ENCODE measurements around the gene ZFP36. TPM values are rescaled to one million over a fixed set of nuclear protein-coding genes. Genes with fewer than 3 reads are reported as not detected.

The ZFP36 gene
- total RNA-seq, 1 experiment from 2014 or later, result 2.4 TPM

DNA sequence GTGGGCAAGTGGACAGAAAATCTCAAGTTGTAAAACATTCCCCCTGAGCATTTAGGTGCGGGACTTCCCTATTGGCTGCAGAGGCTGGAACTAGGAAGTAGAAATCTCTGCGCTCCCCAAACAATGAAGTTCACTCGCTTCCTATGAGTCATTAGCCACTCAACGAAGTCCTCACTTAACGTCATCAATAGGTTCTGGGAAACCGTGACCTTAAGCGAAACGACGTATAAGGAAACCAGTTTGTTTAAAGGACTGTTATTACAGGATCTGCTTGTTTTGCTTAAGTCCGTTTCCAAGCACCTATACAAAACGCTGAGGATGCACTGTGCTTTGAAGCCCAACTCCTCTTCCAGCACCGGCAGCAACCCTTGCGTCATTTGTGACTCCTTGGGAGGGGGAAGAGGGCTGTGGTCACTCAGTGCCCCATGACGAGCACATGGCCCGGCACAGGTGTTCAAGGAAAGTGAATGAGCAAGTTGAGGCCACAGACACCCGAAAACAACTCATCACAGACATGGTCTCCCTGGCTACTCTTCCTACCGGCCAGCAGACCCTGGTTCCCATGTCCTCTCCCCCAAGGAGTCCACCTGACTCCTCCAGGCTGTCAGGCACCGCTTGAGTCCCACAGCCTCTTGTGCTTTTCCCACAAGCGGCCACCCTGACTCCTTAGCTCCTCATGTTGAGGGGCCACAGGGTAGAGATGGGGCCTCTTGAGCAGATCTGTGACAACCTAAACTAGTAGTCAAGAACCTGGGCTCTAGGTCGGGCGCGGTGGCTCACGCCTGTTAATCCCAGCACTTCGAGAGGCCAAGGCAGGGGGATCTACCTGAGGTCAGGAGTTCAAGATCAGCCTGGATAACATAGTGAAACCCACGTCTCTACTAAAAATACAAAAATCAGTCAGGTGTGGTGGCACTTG, 24.3 kb downstream of the ZFP36 start:
- peaks cover 7% of the 10 kb centered on the region; the same call in 1 of the 2 replicates for H3K4me1 ChIP-seq
- peaks cover 39% of the 10 kb centered on the region for H3K36me3 ChIP-seq
- no peaks in the 10 kb centered on the region for H3K9me3 ChIP-seq (replicated peaks)
- no peak overlapping the region for H3K4me3 ChIP-seq
- H3K27me3 ChIP-seq, result no peaks in the 10 kb centered on the region
- peak overlapping the region; percentile 3; the same call in 1 of the 2 replicates for H3K27ac ChIP-seq
- peak; percentile 30 to 51 for DNase-seq

GRCh38 chr19:39432677-39433025, 26.0 kb downstream of the ZFP36 start:
- Histone ChIP-seq H3K36me3 (peaks cover 39% of the 10 kb centered on the region), H3K9me3 (replicated peaks) (no peaks in the 10 kb centered on the region), H3K4me1 (peaks cover 7% of the 10 kb centered on the region; the same call in 1 of the 2 replicates), H3K27me3 (no peaks in the 10 kb centered on the region), H3K27ac (no peak overlapping the region), H3K4me3 (no peak overlapping the region)
- DNase-seq, result no peak

GRCh38 chr19:39433480-39434079, 26.9 kb downstream of the ZFP36 start:
- H3K36me3 ChIP-seq, result peaks cover 39% of the 10 kb centered on the region
- no peaks in the 10 kb centered on the region for H3K9me3 ChIP-seq (replicated peaks)
- H3K4me1 ChIP-seq, result peaks cover 4% of the 10 kb centered on the region; the same call in 1 of the 2 replicates
- H3K27ac ChIP-seq, result no peak overlapping the region
- no peak for DNase-seq
- no peak overlapping the region for H3K4me3 ChIP-seq
- no peaks in the 10 kb centered on the region for H3K27me3 ChIP-seq

DNA sequence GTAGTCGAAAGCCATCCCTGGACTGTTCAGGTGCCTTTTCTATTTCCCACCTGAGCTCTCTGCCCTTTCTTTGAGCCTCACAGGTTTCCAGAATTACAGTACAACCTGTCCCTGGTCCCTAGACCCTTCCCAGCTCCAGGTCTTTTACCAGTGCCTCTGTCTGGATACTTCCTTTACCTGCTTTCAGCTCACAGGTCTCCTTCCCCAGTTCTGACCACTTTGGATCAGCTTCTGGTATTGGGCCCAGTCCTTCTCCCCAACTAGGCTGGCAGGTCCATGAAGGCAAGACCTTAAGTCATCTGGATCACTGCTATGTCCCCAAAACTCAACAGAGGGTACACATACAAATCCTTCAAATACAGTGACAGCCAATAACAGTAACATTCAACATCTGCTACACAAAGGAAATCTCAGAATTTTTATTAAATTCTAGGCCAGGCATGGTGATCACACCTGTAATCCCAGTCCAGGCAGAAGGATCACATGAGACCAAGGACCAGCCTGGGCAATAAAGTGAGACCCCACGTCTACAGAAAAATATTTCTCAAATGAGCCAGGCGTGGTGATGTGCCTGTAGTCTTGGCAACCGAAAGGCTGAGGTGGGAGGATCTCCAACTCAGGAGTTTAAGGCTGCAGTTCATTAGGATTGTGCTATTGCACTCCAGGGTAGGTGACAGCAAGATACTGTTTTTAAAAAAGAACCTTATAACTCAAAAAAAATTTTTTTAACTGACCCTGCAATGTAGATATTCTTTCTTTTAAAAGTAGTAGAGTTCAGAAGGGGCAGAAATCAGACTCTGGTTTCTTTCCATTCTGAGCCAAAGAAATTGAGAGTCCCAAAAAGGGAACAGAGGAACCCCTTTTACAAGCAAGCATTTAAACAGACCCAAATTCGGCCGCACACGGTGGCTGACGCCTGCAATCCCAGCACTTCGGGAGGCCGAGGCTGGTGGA, 27.8 kb downstream of the ZFP36 start:
- Histone ChIP-seq H3K27ac (no peak overlapping the region; the same call in 1 of the 2 replicates), H3K27me3 (no peaks in the 10 kb centered on the region), H3K4me3 (peak overlapping the region; percentile 85), H3K4me1 (no peaks in the 10 kb centered on the region), H3K9me3 (replicated peaks) (no peaks in the 10 kb centered on the region), H3K36me3 (peaks cover 39% of the 10 kb centered on the region)
- DNase-seq, result no peak

GRCh38 chr19:39435499-39436349, 29.1 kb downstream of the ZFP36 start, which contains the start of gene RPS16:
Gene RPS16, minus strand, starts transcription at chr19:39435949. Its CDS starts 54 bp downstream, at chr19:39435895.
- Histone ChIP-seq H3K4me3 (peak within 1 kb of the TSS; percentile 85), H3K36me3 (peaks cover 39% of the 10 kb centered on the region), H3K27me3 (no peaks in the 10 kb centered on the region), H3K4me1 (no peaks in the 10 kb centered on the region), H3K9me3 (replicated peaks) (no peaks in the 10 kb centered on the region), H3K27ac (peak within 1 kb of the TSS; percentile 85)
- peak; percentile 100 for DNase-seq

DNA sequence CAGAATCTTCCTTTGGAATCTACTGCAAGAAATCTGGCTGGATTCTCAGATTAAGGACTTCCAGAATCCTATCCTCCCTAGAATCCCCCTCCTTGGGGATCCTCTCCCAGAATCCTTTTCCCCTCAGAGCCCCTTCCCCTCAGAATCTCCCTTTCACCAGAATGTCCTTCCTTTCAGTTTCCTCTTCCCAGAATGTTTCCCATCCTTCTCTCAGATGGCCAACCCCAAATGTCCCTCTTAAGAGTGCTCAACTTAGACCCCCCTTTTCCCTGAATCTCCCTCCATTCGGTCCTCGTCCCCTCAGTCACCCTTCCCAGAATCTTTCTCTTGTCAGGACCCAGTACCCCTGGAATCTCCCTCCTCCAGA, 29.7 kb downstream of the ZFP36 start:
- no peaks in the 10 kb centered on the region for H3K27me3 ChIP-seq
- no peak for DNase-seq
- H3K36me3 ChIP-seq, result peaks cover 39% of the 10 kb centered on the region
- peak overlapping the region; percentile 85; the same call in 1 of the 2 replicates for H3K27ac ChIP-seq
- H3K9me3 ChIP-seq (replicated peaks), result no peaks in the 10 kb centered on the region
- H3K4me3 ChIP-seq, result peak overlapping the region; percentile 85
- H3K4me1 ChIP-seq, result no peaks in the 10 kb centered on the region

- DNase-seq, result no peak
- H3K4me3 ChIP-seq, result no peak overlapping the region
Measured at GRCh38 chr19:39438270-39438934, 31.8 kb downstream of the ZFP36 start.

GRCh38 chr19:39444598-39445195, 38.0 kb downstream of the ZFP36 start:
- H3K27ac ChIP-seq, result peak overlapping the region; percentile 65
- no peaks in the 10 kb centered on the region; the same call in 1 of the 2 replicates for H3K36me3 ChIP-seq
- no peaks in the 10 kb centered on the region for H3K9me3 ChIP-seq (replicated peaks)
- no peaks in the 10 kb centered on the region for H3K27me3 ChIP-seq
- peaks cover 6% of the 10 kb centered on the region for H3K4me1 ChIP-seq
- no peak for DNase-seq
- H3K4me3 ChIP-seq, result peak overlapping the region; percentile 81

More at GRCh38 chr19:39438270-39438934, 31.8 kb downstream of the ZFP36 start:
- Histone ChIP-seq H3K9me3 (replicated peaks) (no peaks in the 10 kb centered on the region), H3K36me3 (peaks cover 21% of the 10 kb centered on the region), H3K27me3 (no peaks in the 10 kb centered on the region), H3K4me1 (no peaks in the 10 kb centered on the region), H3K27ac (no peak overlapping the region)

DNA sequence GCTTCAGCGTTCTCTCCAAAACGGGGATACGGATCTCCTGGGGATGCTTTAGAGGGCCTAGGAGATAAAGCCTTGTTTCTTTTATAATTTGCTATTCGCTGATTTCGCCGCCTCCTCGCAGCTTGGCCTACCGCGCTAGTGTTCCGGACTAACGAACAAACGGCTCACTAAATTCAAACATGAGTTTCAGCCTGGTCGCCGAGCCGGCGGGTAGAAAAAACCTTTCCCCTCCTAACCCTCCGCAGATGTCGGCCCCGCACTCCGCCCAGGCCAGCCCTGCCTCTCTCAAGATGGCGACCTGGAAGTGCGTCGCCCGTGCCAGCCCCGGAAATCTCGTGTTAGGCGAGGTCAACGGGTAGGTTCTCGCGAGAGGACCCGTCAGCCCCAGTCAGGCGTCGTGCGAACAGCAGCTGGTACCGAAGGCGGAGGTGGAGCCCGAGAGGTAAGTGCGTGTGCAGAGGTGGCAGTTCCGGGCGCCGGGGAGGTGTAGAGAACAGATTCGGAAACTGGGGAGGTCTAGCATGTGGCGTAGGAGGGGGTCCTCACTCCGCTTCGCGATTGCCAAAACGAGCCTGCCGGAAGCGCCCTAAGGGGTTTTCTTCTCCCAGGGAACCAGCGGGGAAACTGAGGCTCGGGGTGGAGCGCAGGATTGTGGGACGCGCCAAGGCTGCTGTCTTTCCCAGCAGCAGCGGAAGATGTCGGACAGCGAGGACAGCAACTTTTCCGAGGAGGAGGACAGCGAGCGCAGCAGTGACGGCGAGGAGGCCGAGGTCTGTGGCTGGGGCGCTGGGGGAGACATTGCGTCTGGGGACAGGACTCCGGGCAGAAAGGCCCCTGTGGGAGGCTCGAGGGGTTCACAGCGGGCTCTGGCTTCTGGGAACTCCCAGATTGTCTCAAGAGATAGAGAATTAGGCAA, 38.8 kb downstream of the ZFP36 start, which contains the start of gene SUPT5H:
SUPT5H (plus strand) TSS at position 387 of the 916 bp plus-strand sequence; CDS start at position 696, 309 bp downstream.
- H3K4me3 ChIP-seq, result peak within 1 kb of the TSS; percentile 81
- peak; percentile 99 for DNase-seq
- no peaks in the 10 kb centered on the region for H3K9me3 ChIP-seq (replicated peaks)
- no peaks in the 10 kb centered on the region for H3K27me3 ChIP-seq
- peaks cover 6% of the 10 kb centered on the region for H3K4me1 ChIP-seq
- peak within 1 kb of the TSS; percentile 65 for H3K27ac ChIP-seq
- no peaks in the 10 kb centered on the region; the same call in 1 of the 2 replicates for H3K36me3 ChIP-seq

DNA sequence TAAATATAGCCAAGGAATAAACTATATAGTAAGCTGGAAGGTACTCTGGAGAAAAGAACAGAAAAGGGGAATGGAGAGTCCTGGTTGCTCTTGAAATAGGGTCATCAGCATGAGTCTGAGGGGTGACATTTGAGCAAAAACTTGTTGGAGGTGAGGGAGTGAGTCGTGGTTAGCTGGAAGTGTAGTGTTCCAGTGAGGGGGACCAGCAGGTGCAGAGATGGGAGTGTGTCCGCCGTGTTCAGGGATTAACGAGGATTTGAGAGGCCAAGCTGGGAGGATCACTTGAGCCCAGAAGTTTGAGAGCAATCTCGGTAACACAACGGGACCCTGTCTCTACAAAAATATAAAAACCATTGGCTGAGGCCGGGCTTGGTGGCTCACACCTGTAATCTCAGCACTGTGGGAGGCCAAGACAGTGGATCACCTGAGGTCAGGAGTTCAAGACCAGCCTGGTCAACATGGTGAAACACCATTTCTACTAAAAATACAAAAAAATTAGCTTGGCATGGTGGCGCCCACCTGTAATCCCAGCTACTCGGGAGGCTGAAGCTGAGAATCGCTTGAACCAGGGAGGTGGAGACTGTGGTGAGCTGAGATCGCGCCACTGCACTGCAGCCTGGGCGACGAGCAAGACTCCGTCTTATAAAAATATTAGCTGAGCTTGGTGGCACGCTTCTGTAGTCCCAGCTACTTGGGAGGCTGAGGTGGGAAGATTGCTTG, 39.9 kb downstream of the ZFP36 start:
- no peaks in the 10 kb centered on the region for H3K9me3 ChIP-seq (replicated peaks)
- peaks cover 6% of the 10 kb centered on the region for H3K4me1 ChIP-seq

DNA sequence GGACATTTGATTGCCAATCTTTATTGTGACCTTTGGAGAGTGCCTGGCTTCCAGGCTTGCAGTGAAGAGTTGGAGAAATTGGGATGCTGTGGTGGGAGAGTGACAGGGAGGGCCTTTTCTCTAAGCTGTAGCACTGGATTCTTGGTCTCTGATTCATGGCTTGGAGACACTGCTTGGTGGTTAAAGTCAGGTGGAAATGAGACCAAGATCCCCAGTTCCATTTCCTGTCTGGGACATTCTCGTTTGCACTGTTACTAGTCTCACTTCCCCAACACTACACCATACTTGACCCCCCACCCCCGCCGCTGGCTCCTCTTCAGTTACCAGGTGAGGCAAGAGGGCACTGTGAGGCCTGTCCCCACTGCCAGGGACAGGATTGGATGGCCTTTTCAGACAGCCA, 41.6 kb downstream of the ZFP36 start:
- DNase-seq, result no peak
- H3K36me3 ChIP-seq, result peaks cover 11% of the 10 kb centered on the region
- no peaks in the 10 kb centered on the region for H3K27me3 ChIP-seq
- no peak overlapping the region for H3K4me3 ChIP-seq
- peaks cover 6% of the 10 kb centered on the region for H3K4me1 ChIP-seq
- H3K27ac ChIP-seq, result no peak overlapping the region
- H3K9me3 ChIP-seq (replicated peaks), result no peaks in the 10 kb centered on the region

More for the DNA sequence above, 39.9 kb downstream of the ZFP36 start:
- no peaks in the 10 kb centered on the region for H3K27me3 ChIP-seq
- H3K27ac ChIP-seq, result no peak overlapping the region
- H3K4me3 ChIP-seq, result peak overlapping the region; percentile 81
- peaks cover 5% of the 10 kb centered on the region for H3K36me3 ChIP-seq
- DNase-seq, result peak in 1 of 2 experiments; percentile 64

Measured in SJCRH30 (cell line).